GM12891 (cell line): ENCODE data around the gene GAST.

Source experiments
- POLR2A ChIP-seq: IDR thresholded peaks from 2 replicates; pipeline ENCODE4 v1.6.1; 2011; ENCODE audit warnings: low read depth, low read length, control low read depth
- POLR2AphosphoS5 ChIP-seq: IDR thresholded peaks from 2 replicates; pipeline ENCODE4 v1.6.1; 2011; ENCODE audit warnings: low read depth, low read length, control low read depth
- POU2F2 ChIP-seq: IDR thresholded peaks from 2 replicates; pipeline ENCODE4 v1.6.1; 2011; ENCODE audit warnings: low read depth, mild to moderate bottlenecking, control low read depth, low read length, moderate library complexity
- SPI1 ChIP-seq: IDR thresholded peaks from 2 replicates; pipeline ENCODE4 v1.6.1; 2011; ENCODE audit warnings: low read depth, low read length, control low read depth
- TAF1 ChIP-seq: IDR thresholded peaks from 2 replicates; pipeline ENCODE4 v1.6.1; 2011; ENCODE audit warnings: low read depth, low read length, control low read depth

DNA sequence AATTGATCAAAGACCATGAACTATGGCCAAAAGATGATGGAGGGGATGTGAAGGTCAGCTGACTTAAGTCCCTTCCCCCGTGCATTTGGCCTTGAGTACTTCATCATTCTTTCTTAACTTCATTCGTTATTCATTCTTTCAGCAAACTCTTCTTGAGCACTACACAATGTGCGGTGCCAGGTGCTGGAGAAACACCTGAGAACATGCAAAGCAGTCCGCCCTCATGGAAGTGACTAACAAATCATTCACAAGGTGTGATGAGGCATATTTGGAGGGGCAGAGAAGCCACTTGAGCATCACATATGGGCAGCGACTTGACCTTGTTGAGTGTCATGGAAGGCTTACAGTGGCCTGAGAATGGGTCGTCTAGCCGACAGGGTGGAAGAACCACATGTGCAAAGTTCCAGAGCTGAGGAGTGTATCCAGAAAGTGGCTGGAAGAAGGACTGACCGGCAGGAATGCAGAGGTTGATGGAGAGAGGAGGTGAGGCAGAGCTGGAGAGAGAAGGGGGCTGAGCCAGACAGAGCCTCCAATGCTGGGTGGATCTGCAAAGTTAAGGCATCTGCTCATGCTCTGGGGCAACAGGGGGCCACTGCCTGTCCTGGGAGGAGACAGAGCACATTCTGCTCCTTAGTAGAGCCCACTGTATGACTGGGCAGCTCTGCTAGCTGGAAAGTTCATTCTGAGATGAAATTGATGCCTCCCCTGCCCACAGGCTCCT lies 48.5 kb upstream of the GAST start:
- TF ChIP-seq POLR2A, result no peak
- TF ChIP-seq POLR2AphosphoS5, result no peak
- TF ChIP-seq TAF1, result no peak
- no peak for TF ChIP-seq SPI1
- no peak for TF ChIP-seq POU2F2
